Subcutaneous adipose tissue (tissue), 4 donors: Measurements from ENCODE around the gene HPS3. TPM values are rescaled to one million over a fixed set of nuclear protein-coding genes. Genes with fewer than 3 reads are reported as not detected.

Experiments used
- total RNA-seq, 4 donors: library from RNA; depleted of rRNA; stranded (reverse); fragments of >200 nt; gene quantifications; one replicate each; pipeline ENCODE4 v1.1.0, GENCODE V29; 2016
- TF ChIP-seq, protein P1 (sequence below): fragments of 450-650 bp; IDR thresholded peaks from one replicate; pipeline ENCODE4 v1.5.1; 2016; ENCODE audit warnings: low read depth, mild to moderate bottlenecking, control low read depth, antibody characterized with exemption, moderate library complexity

HPS3 gene
- total RNA-seq, 4 donors from 2014 or later: 18.5 to 43.7 (median 20.4) TPM

DNA sequence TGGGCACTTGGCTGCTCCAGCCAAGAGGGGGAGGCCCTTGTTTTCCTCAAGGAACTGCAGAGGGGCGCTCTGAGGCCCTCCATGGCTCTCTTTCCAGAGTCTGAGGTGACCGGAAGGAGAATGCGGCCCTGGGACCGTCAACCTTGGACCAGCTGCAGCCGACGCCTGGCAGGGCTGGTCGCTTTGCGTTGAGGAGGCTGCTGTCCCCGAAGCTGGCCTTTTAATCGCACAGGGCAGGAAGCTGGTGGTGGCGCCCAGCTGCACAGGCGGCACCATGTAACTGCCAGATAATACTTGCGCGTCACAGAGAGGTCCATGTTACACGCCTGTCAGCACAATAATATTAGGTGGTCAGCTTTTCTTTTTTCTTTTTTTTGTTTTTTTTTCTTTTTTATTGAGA is 42.2 kb upstream of the HPS3 start:
- TF ChIP-seq, protein P1, sequence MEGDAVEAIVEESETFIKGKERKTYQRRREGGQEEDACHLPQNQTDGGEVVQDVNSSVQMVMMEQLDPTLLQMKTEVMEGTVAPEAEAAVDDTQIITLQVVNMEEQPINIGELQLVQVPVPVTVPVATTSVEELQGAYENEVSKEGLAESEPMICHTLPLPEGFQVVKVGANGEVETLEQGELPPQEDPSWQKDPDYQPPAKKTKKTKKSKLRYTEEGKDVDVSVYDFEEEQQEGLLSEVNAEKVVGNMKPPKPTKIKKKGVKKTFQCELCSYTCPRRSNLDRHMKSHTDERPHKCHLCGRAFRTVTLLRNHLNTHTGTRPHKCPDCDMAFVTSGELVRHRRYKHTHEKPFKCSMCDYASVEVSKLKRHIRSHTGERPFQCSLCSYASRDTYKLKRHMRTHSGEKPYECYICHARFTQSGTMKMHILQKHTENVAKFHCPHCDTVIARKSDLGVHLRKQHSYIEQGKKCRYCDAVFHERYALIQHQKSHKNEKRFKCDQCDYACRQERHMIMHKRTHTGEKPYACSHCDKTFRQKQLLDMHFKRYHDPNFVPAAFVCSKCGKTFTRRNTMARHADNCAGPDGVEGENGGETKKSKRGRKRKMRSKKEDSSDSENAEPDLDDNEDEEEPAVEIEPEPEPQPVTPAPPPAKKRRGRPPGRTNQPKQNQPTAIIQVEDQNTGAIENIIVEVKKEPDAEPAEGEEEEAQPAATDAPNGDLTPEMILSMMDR: no peak

DNA sequence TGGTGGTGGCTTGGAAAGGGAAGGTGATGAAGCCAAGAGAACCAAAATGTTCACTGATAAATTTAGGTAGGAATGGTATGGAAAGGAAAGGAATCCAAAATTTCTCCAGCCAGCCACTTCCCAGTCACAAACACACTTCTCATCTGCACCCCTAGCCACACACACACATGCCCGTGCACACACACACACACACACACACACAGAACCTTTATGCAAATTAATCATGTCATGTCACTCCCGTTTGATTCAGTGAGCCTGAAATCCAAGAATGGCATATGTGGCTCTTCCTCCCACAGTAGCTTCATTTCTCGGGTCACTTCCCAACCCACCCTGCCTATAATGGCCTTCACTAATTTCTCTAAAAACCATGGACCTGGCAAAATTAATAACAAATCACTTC is 40.0 kb upstream of the HPS3 start:
- TF ChIP-seq, protein P1: no peak

DNA sequence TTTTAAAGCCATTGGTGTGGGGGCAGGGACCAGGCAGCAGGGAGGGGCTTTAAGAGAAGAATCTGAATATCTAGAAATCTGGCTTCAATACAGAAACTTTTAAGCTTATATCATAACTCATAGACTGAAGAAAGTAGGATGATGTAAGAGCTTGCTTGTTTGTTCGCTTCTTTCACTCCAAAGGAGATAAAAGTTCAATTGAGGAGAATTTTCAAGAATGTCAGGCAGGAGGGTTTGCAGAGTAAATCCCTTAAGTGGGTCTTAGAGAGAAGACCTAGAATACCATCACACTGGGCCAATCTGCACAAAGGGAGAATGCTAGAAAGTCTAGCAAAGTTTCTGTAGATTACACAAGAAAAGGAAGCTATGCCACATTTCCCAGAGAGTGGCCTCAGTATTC is 39.0 kb upstream of the HPS3 start:
- TF ChIP-seq, protein P1: no peak

DNA sequence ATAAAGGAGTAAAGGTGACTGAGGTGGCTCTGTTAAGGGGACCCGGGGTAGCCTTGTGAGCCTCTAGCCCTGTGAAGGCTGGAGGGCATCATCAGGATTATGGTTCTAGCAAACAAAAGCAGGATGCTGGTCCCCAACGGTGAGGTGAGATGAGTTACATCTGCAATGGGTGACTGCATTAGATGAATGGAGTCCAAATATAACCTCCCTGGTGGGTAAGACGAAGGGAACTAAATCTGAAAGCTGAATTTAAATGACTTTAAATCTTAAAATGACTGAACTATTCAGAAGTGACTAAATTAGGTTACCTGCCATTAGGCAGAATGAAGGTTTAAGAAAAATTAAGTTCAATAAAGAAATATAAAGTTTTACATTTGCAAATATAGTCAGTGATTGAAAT is 38.5 kb upstream of the HPS3 start:
- TF ChIP-seq, protein P1: no peak

DNA sequence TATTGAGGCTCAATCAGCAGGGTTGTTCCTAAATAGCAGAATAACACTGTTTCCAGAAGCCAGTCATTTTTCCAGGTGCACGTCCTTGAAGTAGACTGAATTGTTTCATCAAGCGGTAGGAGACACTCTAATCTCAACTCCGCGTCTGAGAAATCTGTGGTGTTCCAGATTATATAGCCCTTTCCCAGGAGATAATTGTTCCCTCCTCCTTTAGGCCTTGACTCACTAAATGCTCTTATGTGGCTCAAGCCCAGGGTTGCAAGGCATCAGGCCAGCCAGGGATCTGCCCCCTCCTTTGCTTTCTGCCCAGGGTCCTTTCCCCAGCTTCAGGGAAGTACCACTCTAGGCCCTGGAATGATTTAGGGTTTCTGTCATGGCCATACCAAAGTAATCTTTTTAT is 37.5 kb upstream of the HPS3 start:
- TF ChIP-seq, protein P1: no peak

DNA sequence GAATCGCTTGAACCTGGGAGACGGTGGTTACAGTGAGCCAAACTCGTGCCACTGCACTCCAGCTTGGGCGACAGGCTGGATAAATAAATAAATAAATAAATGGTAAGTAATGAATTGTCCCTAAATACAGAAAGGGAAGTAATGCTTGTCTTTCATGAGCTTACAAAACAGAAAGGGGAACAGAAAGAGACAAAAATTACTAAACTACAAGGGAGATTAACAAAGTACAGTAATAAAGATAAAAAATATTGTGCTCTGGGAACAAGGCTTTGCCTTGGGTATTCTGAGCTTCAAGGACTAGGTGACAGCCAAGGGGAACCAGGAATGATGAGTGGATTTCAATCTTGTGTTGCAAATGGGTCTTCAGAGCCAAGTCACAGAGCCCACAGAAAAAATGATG is 34.0 kb upstream of the HPS3 start:
- TF ChIP-seq, protein P1: no peak

DNA sequence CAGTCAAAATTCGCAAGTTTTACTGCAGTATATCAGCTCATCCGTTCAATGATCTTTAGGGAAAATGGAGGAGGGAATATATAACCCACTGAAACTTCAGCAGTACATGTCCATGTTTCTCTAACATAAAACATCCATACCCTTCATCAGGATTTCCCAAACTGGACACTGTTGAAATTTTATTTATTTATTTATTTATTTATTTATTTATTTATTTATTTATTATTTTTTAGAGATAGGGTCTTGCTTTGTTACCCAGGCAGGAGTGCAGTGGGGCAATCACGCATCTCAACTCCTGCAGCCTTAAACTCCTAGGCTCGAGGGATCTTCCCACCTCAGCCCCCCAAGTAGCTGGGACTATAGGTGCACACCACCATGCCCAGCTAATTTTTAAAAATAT is 28.3 kb upstream of the HPS3 start:
- TF ChIP-seq, protein P1: no peak
